ENCODE data around the gene CFAP47.

DNA sequence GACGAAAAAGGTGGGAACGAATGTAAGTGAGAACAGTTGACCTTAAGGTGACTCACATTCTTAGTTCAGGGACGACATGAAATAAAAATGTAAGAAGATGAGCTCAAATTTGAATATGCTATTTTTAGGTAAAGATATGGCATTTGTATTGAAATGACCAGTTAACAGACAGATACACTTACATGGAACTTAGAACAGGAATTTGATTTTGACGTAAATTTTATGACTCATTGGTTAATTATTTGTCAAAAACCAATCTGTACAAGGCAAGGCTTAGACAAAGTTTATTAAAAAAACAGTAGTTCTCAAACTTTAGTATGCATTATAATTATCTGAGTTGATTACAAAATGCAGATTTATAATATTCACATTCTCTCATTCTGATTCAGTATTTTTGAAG lies 469.4 kb downstream of the CFAP47 start:
- TF ChIP-seq CTCF (conservative IDR thresholded peaks at IDR 0.05; ENCODE audit: low read length) (no peak), EZH2phosphoT487 (IDR thresholded peaks at IDR 0.05; ENCODE audit: borderline replicate concordance, low read depth, low read length) (no peak)

Measured in OCI-LY7 (cell line).